Progenitor cell of endocrine pancreas (in vitro differentiated cells): Measurements from ENCODE around the gene TPD52L1. TPM values are rescaled to one million over a fixed set of nuclear protein-coding genes. Genes with fewer than 3 reads are reported as not detected.
A peak's percentile ranks its signal among the peaks of the same experiment; 100 is the strongest.

ENCODE experiments used
- DNase-seq: peaks from one replicate; pipeline ENCODE4 v3.0.0; 2021; ENCODE audit warnings: low spot score; ENCODE audit not compliant: unreplicated experiment
- H3K27ac Mint-ChIP-seq: 2 replicates; pipeline ENCODE4 v1.8.0; 2021; ENCODE audit warnings: mild to moderate bottlenecking, moderate library complexity, mixed read lengths
- H3K27me3 Mint-ChIP-seq: 2 replicates; pipeline ENCODE4 v1.8.0; 2021; ENCODE audit warnings: mixed read lengths
- H3K36me3 Mint-ChIP-seq: 2 replicates; pipeline ENCODE4 v1.8.0; 2022; ENCODE audit warnings: mixed read lengths; ENCODE audit not compliant: insufficient read depth
- H3K4me1 Mint-ChIP-seq: 2 replicates; pipeline ENCODE4 v1.8.0; 2021; ENCODE audit warnings: low read depth, mixed read lengths
- H3K4me3 Mint-ChIP-seq: 2 replicates; pipeline ENCODE4 v1.8.0; 2021; ENCODE audit warnings: low read depth, mild to moderate bottlenecking, moderate library complexity, mixed read lengths
- H3K9me3 Mint-ChIP-seq: 2 replicates; pipeline ENCODE4 v1.8.0; 2021; ENCODE audit warnings: low read depth, mixed read lengths
- CTCF ChIP-seq: fragments of 200-600 bp; sonication (generic); IDR thresholded peaks from one replicate; pipeline ENCODE4 v1.5.0; 2021; ENCODE audit warnings: antibody characterized with exemption, mild to moderate bottlenecking; ENCODE audit not compliant: unreplicated experiment
- total RNA-seq: library from RNA; stranded (reverse); gene quantifications from 2 replicates; pipeline ENCODE4 v1.2.1, GENCODE V29; 2021

Gene TPD52L1
- total RNA-seq, 1 donor from 2014 or later = 33.8 TPM

- Mint-ChIP-seq H3K27me3 (no peaks in the 10 kb centered on the region), H3K9me3 (peaks cover 2% of the 10 kb centered on the region), H3K4me1 (peaks cover 7% of the 10 kb centered on the region), H3K27ac (no peak overlapping the region), H3K36me3 (peaks cover 2% of the 10 kb centered on the region), H3K4me3 (no peak overlapping the region)
- no peak for DNase-seq
- no peak for TF ChIP-seq CTCF
These were observed 52.4 kb downstream of the TPD52L1 start for GRCh38 chr6:125205931-125206330.

- H3K27ac Mint-ChIP-seq = no peak overlapping the region
- peaks cover 7% of the 10 kb centered on the region for H3K4me1 Mint-ChIP-seq
- H3K9me3 Mint-ChIP-seq = peaks cover 2% of the 10 kb centered on the region
- H3K27me3 Mint-ChIP-seq = no peaks in the 10 kb centered on the region
- DNase-seq = no peak
- peaks cover 2% of the 10 kb centered on the region for H3K36me3 Mint-ChIP-seq
- TF ChIP-seq CTCF = no peak
- H3K4me3 Mint-ChIP-seq = no peak overlapping the region
These were observed 52.8 kb downstream of the TPD52L1 start for GRCh38 chr6:125206389-125206788.

DNA sequence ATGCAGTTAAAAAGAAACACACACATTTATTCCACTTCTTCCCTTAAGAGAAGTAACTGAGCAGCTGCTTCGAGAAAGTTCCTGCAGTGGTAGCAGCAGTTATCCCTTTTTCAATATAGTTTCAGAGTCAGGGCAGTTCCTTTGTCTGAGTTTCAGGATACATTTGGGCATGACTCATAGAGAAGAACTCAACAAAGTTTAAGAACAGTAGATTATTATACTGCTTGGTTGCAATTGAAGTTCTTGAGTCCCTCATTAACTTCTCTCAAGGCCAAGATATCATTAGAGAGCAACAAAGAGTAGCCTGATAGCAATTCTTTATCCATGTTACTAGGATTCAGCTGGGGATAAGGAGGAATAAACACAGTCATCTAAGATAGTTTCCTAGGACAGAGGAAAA, 54.4 kb downstream of the TPD52L1 start:
- TF ChIP-seq CTCF = no peak
- DNase-seq = no peak
- H3K4me1 Mint-ChIP-seq = peaks cover 2% of the 10 kb centered on the region
- peaks cover 2% of the 10 kb centered on the region for H3K9me3 Mint-ChIP-seq
- H3K27ac Mint-ChIP-seq = peak overlapping the region; percentile 33
- no peak overlapping the region for H3K4me3 Mint-ChIP-seq
- no peaks in the 10 kb centered on the region for H3K36me3 Mint-ChIP-seq
- H3K27me3 Mint-ChIP-seq = no peaks in the 10 kb centered on the region

DNA sequence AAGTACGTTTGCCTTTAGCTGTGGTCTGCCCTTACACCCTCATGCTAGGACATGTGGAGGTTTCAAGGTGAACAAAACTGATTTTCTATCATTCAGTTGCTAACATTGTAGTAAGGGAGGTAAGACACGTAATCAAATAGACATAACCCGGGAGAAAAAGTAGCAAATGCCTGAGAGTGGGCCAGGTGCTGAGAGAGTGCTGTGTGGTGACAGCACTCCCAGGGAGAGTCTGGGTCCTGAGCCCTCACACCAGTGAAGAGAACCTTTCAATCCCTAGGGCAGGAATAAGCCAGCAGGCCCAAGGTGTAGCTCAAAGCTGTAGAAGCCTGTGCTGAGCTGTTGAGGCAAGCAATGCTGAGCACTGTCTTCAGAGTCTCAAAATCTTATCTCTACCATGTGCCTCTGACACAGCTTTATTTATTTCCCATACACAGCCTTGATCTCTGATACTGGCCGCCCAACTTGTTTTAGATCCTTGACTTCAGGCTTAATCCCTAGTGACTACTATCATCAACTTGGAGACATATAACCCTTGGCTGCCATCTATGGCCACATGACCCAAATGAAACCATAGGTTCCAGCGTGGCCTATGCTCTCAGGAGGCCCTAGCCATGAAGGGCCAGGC, 55.2 kb downstream of the TPD52L1 start:
- no peak for DNase-seq
- Mint-ChIP-seq H3K27ac (no peak overlapping the region), H3K4me1 (peaks cover 2% of the 10 kb centered on the region), H3K4me3 (no peak overlapping the region), H3K36me3 (no peaks in the 10 kb centered on the region), H3K9me3 (peaks cover 2% of the 10 kb centered on the region), H3K27me3 (no peaks in the 10 kb centered on the region)
- no peak for TF ChIP-seq CTCF

DNA sequence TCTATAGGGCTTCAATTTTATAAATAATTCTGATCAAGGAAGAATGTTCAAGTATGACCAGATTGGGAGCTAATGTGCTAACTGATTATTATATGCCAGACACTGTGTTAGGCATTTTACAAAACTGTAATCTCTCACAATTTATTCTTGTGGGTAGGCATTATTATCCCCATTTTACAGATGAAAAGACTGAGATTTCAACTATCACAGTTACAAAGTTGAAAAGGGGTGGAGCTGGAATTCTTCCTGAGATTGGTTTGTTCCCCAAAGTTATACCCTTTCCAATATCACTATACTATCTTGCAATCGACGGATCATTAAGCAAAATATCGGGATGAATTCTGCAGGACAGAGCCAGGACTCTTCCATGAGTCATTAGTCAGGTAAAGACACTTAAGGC, 57.1 kb downstream of the TPD52L1 start:
- Mint-ChIP-seq H3K4me3 (no peak overlapping the region), H3K9me3 (no peaks in the 10 kb centered on the region), H3K27ac (no peak overlapping the region), H3K27me3 (no peaks in the 10 kb centered on the region), H3K4me1 (no peaks in the 10 kb centered on the region), H3K36me3 (no peaks in the 10 kb centered on the region)
- no peak for DNase-seq
- TF ChIP-seq CTCF = no peak
